Fibroblast of villous mesenchyme (primary cell): ENCODE data around the gene GPR183. TPM values are rescaled to one million over a fixed set of nuclear protein-coding genes. Genes with fewer than 3 reads are reported as not detected.

Source experiments
- DNase-seq: peaks from one replicate; pipeline ENCODE4 v3.0.0-alpha.2; 2010; ENCODE audit warnings: low read depth
- H3K4me3 ChIP-seq: 2 replicates; pipeline ENCODE4 v1.5.1; 2011; ENCODE audit warnings: low read depth, mild to moderate bottlenecking, low read length
- small RNA-seq: library from RNA; depleted of rRNA; stranded (forward); fragments of <200 nt; gene quantifications from one replicate; pipeline ENCODE3, GENCODE V24; 2012
- total RNA-seq: library from RNA; depleted of rRNA; stranded (reverse); fragments of >200 nt; gene quantifications from 2 replicates; pipeline ENCODE4 v1.2.3, GENCODE V29; 2012
- TF ChIP-seq, protein P1 (sequence below): IDR thresholded peaks from 2 replicates; pipeline ENCODE4 v1.5.1; 2012; ENCODE audit warnings: low read depth, mild to moderate bottlenecking, low read length; ENCODE audit not compliant: insufficient read depth

The GPR183 gene
- total RNA-seq, 1 donor, result 0.86 TPM

GRCh38 chr13:99246100-99246499, 61.1 kb downstream of the GPR183 start:
- H3K4me3 ChIP-seq, result no peak overlapping the region
- TF ChIP-seq, protein P1, sequence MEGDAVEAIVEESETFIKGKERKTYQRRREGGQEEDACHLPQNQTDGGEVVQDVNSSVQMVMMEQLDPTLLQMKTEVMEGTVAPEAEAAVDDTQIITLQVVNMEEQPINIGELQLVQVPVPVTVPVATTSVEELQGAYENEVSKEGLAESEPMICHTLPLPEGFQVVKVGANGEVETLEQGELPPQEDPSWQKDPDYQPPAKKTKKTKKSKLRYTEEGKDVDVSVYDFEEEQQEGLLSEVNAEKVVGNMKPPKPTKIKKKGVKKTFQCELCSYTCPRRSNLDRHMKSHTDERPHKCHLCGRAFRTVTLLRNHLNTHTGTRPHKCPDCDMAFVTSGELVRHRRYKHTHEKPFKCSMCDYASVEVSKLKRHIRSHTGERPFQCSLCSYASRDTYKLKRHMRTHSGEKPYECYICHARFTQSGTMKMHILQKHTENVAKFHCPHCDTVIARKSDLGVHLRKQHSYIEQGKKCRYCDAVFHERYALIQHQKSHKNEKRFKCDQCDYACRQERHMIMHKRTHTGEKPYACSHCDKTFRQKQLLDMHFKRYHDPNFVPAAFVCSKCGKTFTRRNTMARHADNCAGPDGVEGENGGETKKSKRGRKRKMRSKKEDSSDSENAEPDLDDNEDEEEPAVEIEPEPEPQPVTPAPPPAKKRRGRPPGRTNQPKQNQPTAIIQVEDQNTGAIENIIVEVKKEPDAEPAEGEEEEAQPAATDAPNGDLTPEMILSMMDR, result no peak
- no peak for DNase-seq

Small RNA genes within 50 kb of the gene (small RNA-seq; reads per million reads assigned to genes)
- not detected for gene MIR623

Other genes starting within 250 kb of the GPR183 start
- 30.0 and 45.3 TPM in 2 replicates for gene UBAC2, start 106.5 kb downstream of the GPR183 start, total RNA-seq
- not detected in 2 replicates for gene GPR18, start 49.0 kb downstream of the GPR183 start, total RNA-seq
- gene TM9SF2, start 194.1 kb upstream of the GPR183 start, total RNA-seq, result 115 and 165 TPM in 2 replicates